Measurements from ENCODE around the gene RERG. TPM values are rescaled to one million over a fixed set of nuclear protein-coding genes. Genes with fewer than 3 reads are reported as not detected.

The RERG gene
- total and polyA plus RNA-seq, 2 donors (not counting 3 experiments of a cell fraction or from before 2014, with no cell fraction given) = not detected

DNA sequence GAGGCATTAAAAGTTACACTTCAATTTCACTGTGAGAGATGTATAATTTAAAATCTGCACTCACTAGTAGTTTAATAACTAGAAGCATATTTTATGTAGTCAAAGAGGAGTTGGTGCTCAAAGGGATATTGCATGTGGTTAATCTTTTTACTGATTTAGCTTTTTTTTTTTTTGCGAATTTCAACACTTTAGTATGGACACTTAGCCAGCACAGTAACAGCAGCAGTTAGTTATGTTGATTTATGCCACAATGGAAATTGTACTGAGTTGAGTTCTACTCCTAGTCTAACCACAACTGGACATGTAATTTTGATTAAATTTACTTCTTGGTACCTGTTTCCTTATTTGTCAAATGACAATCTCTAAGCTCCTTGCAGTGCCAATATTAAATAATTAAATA, 104.2 kb downstream of the RERG start:
- CTCF ChIA-PET = interaction anchor here (1.1 kb wide), 1 partner anchor 104 kb away, joined by 3 read pairs; the partner anchor contains the start of gene RERG
- Histone ChIP-seq H3K27ac (ENCODE audit: insufficient read depth, low read depth, low read length) (no peak overlapping the region), H3K9me3 (replicated peaks; ENCODE audit: control insufficient read depth, insufficient read depth, low read length) (no peaks in the 10 kb centered on the region), H3K4me3 (replicated peaks in 1 of 3; ENCODE audit: insufficient read depth in 1 of 3, low read depth in 1 of 3, low read length in 3 of 3) (no peak overlapping the region), H3K9ac (replicated peaks; ENCODE audit: extremely low read depth, insufficient read depth, low read length) (no peak overlapping the region), H3K36me3 (ENCODE audit: control insufficient read depth in 2 of 2, extremely low read depth in 1 of 2, insufficient read depth in 2 of 2, low read length in 2 of 2) (no peaks in the 10 kb centered on the region), H3K27me3 (ENCODE audit: control insufficient read depth in 2 of 2, insufficient read depth in 2 of 2, low read length in 2 of 2) (peaks cover 0 to 3% of the 10 kb centered on the region in 2 experiments), H3K79me2 (ENCODE audit: control insufficient read depth, insufficient read depth, low read length) (no peaks in the 10 kb centered on the region), H4K20me1 (replicated peaks; ENCODE audit: control insufficient read depth, extremely low read depth, insufficient read depth, low read length) (no peaks in the 10 kb centered on the region), H3K4me1 (ENCODE audit: control insufficient read depth, extremely low read depth, insufficient read depth, low read length) (no peaks in the 10 kb centered on the region), H2AFZ (ENCODE audit: low read depth, low read length) (no peak overlapping the region), H3K4me2 (ENCODE audit: insufficient read depth, low read length) (no peak overlapping the region), H3K9me1 (replicated peaks; ENCODE audit: control insufficient read depth, extremely low read depth, insufficient read depth, low read length) (no peaks in the 10 kb centered on the region)
- intact Hi-C loops (cut with micrococcal nuclease) (no loop called here), dilution Hi-C loops (cut with MboI; ENCODE audit: extremely low pct_ligation_motif_present, low sequenced_read_pairs) (no loop called here)
- TF ChIP-seq FOS (IDR thresholded peaks at IDR 0.05; ENCODE audit: borderline replicate concordance, insufficient read depth, low read length) (no peak), POLR2A (IDR thresholded peaks at IDR 0.05; ENCODE audit: low read depth, low read length) (no peak), MYC (IDR thresholded peaks at IDR 0.05; ENCODE audit: low read depth, low read length) (no peak), EZH2 (IDR thresholded peaks at IDR 0.05; ENCODE audit: borderline replicate concordance, low read depth, low read length, severe bottlenecking) (no peak), POLR2AphosphoS5 (IDR thresholded peaks at IDR 0.05; ENCODE audit: insufficient read depth, low read depth, low read length) (no peak), JUN (IDR thresholded peaks at IDR 0.05; ENCODE audit: borderline replicate concordance, insufficient read depth, insufficient read length, low read depth) (no peak), GATA2 (IDR thresholded peaks at IDR 0.05; ENCODE audit: insufficient read depth, insufficient read length, low read depth, low read length) (no peak)
- TF ChIP-seq, protein P1, sequence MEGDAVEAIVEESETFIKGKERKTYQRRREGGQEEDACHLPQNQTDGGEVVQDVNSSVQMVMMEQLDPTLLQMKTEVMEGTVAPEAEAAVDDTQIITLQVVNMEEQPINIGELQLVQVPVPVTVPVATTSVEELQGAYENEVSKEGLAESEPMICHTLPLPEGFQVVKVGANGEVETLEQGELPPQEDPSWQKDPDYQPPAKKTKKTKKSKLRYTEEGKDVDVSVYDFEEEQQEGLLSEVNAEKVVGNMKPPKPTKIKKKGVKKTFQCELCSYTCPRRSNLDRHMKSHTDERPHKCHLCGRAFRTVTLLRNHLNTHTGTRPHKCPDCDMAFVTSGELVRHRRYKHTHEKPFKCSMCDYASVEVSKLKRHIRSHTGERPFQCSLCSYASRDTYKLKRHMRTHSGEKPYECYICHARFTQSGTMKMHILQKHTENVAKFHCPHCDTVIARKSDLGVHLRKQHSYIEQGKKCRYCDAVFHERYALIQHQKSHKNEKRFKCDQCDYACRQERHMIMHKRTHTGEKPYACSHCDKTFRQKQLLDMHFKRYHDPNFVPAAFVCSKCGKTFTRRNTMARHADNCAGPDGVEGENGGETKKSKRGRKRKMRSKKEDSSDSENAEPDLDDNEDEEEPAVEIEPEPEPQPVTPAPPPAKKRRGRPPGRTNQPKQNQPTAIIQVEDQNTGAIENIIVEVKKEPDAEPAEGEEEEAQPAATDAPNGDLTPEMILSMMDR (IDR thresholded peaks at IDR 0.05; ENCODE audit: extremely low read depth in 1 of 2, insufficient read depth in 1 of 2, low read depth in 1 of 2, low read length in 2 of 2) = no peak
- TF ChIP-seq, protein P2, sequence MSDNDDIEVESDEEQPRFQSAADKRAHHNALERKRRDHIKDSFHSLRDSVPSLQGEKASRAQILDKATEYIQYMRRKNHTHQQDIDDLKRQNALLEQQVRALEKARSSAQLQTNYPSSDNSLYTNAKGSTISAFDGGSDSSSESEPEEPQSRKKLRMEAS (IDR thresholded peaks at IDR 0.05; ENCODE audit: insufficient read depth, insufficient read length) = no peak
- no TSS peak for BruUV-seq (replicated peaks)
- POLR2A ChIA-PET = no interaction called here
- no peak for FAIRE-seq
- DNase-seq (ENCODE audit: low read depth, low spot score) = no peak
